8988T (cell line): ENCODE data around the gene LEAP2.

Source experiments
- DNase-seq: peaks from one replicate; pipeline ENCODE4 v3.0.0; 2011

LEAP2 gene

GRCh38 chr5:132884548-132884947 lies 11.1 kb downstream of the LEAP2 start:
- DNase-seq: no peak

GRCh38 chr5:132886064-132886823 lies 12.8 kb downstream of the LEAP2 start:
- no peak for DNase-seq

- no peak for DNase-seq
Measured at GRCh38 chr5:132887283-132887682, 13.8 kb downstream of the LEAP2 start.

GRCh38 chr5:132889501-132889900 lies 16.0 kb downstream of the LEAP2 start:
- no peak for DNase-seq

GRCh38 chr5:132890817-132891216 lies 17.3 kb downstream of the LEAP2 start:
- DNase-seq: no peak

- no peak for DNase-seq
Measured at GRCh38 chr5:132895719-132896305, 22.3 kb downstream of the LEAP2 start.

GRCh38 chr5:132896685-132897084 lies 23.2 kb downstream of the LEAP2 start:
- DNase-seq: no peak

- DNase-seq: no peak
Measured at GRCh38 chr5:132898094-132898493, 24.6 kb downstream of the LEAP2 start.

GRCh38 chr5:132901036-132901435 lies 27.6 kb downstream of the LEAP2 start:
- DNase-seq: no peak

GRCh38 chr5:132901730-132902129 lies 28.3 kb downstream of the LEAP2 start:
- no peak for DNase-seq

GRCh38 chr5:132905938-132906337 lies 32.5 kb downstream of the LEAP2 start:
- no peak for DNase-seq

- no peak for DNase-seq
Measured at GRCh38 chr5:132907161-132907560, 33.7 kb downstream of the LEAP2 start.

- DNase-seq: no peak
Measured at GRCh38 chr5:132909702-132910101, 36.2 kb downstream of the LEAP2 start.

- DNase-seq: no peak
Measured at GRCh38 chr5:132915681-132916080, 42.2 kb downstream of the LEAP2 start.

GRCh38 chr5:132916086-132916485 lies 42.6 kb downstream of the LEAP2 start:
- no peak for DNase-seq
